Measurements from ENCODE around the gene DHCR7. TPM values are rescaled to one million over a fixed set of nuclear protein-coding genes. Genes with fewer than 3 reads are reported as not detected.
A peak's percentile ranks its signal among the peaks of the same experiment; 100 is the strongest.
"Not testable (repeated sequence)": the region's sequence is repeated elsewhere in the genome, so short reads cannot be mapped to it uniquely, and the experiment has no call there.

DHCR7 gene
- total and polyA plus RNA-seq, 9 donors, result 5.7 to 18.8 (median 14.6) TPM

DNA sequence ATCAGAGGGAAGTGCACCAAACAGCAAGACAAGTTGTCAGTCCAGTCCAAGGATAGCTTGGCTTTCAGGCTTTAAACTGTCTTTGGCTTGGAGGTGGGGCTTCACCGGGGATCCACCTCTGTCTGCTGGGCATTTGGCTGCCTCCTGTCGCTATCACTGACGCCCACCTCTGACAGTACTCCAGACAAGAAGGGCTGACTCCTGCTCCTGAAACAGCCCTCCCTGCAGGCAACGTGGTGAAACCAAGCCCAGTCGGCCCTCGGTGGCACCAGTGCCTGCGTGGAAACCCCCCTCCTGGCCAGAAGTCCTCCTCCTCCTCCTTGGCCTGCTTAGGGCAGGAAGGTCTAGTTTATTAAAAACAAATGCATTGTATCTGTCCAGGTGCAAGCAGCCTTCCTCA is 16.9 kb downstream of the DHCR7 start:
- Histone ChIP-seq H3K27me3 (ENCODE audit: control insufficient read depth, insufficient read depth, low read length) (no peaks in the 10 kb centered on the region), H3K9me3 (replicated peaks; ENCODE audit: control insufficient read depth, low read depth, low read length) (no peaks in the 10 kb centered on the region), H3K4me3 (ENCODE audit: low read length) (no peak overlapping the region), H3K4me1 (ENCODE audit: control insufficient read depth, insufficient read depth, low read length) (peaks cover 6% of the 10 kb centered on the region), H3K27ac (ENCODE audit: low read length) (no peak overlapping the region), H3K36me3 (ENCODE audit: control insufficient read depth, insufficient read depth, low read length) (peaks cover 9% of the 10 kb centered on the region)
- no peak for DNase-seq
- WGBS (ENCODE audit: insufficient coverage), result 50% methylated on average over 7 of the region's 7 CpGs

DNA sequence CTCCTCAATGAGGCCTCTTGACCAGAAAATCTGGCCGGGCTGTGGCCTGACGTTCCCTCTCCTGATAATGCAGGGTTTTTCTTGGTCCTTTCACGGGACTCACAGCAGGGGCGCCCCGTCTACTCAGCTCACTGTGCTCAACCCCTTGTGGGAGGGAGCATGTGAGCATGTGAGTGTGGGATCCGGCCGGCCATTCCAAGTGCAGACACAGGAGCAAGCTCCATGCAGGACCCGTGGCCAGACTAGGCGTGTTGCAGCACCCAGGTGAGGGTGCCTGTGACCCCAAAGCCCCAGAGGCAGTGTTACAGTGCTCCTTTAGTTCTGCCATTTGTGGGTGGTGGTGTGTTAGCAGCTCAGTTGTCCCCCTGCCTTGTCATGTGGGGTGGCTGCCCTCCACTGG is 18.0 kb downstream of the DHCR7 start:
- Histone ChIP-seq H3K27me3 (ENCODE audit: control insufficient read depth, insufficient read depth, low read length) (no peaks in the 10 kb centered on the region), H3K4me1 (ENCODE audit: control insufficient read depth, insufficient read depth, low read length) (peaks cover 6% of the 10 kb centered on the region), H3K9me3 (replicated peaks; ENCODE audit: control insufficient read depth, low read depth, low read length) (no peaks in the 10 kb centered on the region), H3K27ac (ENCODE audit: low read length) (no peak overlapping the region), H3K36me3 (ENCODE audit: control insufficient read depth, insufficient read depth, low read length) (peaks cover 3% of the 10 kb centered on the region), H3K4me3 (ENCODE audit: low read length) (no peak overlapping the region)
- no peak for DNase-seq
- 86% methylated on average over 7 of the region's 9 CpGs for WGBS (ENCODE audit: insufficient coverage)

GRCh38 chr11:71429701-71430100 is 18.5 kb downstream of the DHCR7 start:
- no peak overlapping the region for H3K4me3 ChIP-seq (ENCODE audit: low read length)
- DNase-seq, result no peak
- WGBS (ENCODE audit: insufficient coverage), result 84% methylated on average over 4 of the region's 6 CpGs
- H3K27ac ChIP-seq (ENCODE audit: low read length), result no peak overlapping the region
- H3K9me3 ChIP-seq (replicated peaks; ENCODE audit: control insufficient read depth, low read depth, low read length), result no peaks in the 10 kb centered on the region
- H3K27me3 ChIP-seq (ENCODE audit: control insufficient read depth, insufficient read depth, low read length), result no peaks in the 10 kb centered on the region
- H3K36me3 ChIP-seq (ENCODE audit: control insufficient read depth, insufficient read depth, low read length), result no peaks in the 10 kb centered on the region
- H3K4me1 ChIP-seq (ENCODE audit: control insufficient read depth, insufficient read depth, low read length), result peaks cover 6% of the 10 kb centered on the region

- no peak overlapping the region for H3K4me3 ChIP-seq (ENCODE audit: low read length)
- DNase-seq, result peak; percentile 25
- no peaks in the 10 kb centered on the region for H3K36me3 ChIP-seq (ENCODE audit: control insufficient read depth, insufficient read depth, low read length)
- H3K4me1 ChIP-seq (ENCODE audit: control insufficient read depth, insufficient read depth, low read length), result peaks cover 4% of the 10 kb centered on the region
- WGBS (ENCODE audit: insufficient coverage), result 73% methylated on average over 6 of the region's 7 CpGs
- no peaks in the 10 kb centered on the region for H3K9me3 ChIP-seq (replicated peaks; ENCODE audit: control insufficient read depth, low read depth, low read length)
- H3K27ac ChIP-seq (ENCODE audit: low read length), result no peak overlapping the region
- H3K27me3 ChIP-seq (ENCODE audit: control insufficient read depth, insufficient read depth, low read length), result no peaks in the 10 kb centered on the region
Observed at GRCh38 chr11:71428861-71429435, 19.2 kb downstream of the DHCR7 start.

DNA sequence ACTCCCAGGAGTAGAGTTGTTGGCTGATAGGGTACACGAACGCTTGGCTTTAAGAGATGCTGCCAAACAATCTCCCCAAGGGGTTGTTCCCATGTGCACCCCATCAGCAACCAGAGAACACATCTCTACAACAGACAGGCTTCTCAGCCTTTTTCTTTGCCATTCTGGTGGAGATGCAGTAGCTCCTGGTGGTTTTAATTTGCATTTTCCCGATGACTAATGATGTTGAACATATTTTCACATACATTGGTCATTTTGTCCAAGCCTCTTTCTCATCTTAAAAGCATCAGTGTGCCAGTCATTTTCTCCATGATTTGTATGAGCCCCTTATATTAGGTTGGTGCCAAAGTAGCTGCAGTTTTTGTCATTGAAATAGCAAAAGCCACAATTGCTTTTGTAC is 21.8 kb downstream of the DHCR7 start:
- H3K4me1 ChIP-seq (ENCODE audit: control insufficient read depth, insufficient read depth, low read length), result no peaks in the 10 kb centered on the region
- H3K9me3 ChIP-seq (replicated peaks; ENCODE audit: control insufficient read depth, low read depth, low read length), result no peaks in the 10 kb centered on the region
- H3K36me3 ChIP-seq (ENCODE audit: control insufficient read depth, insufficient read depth, low read length), result no peaks in the 10 kb centered on the region
- DNase-seq, result no peak
- H3K27me3 ChIP-seq (ENCODE audit: control insufficient read depth, insufficient read depth, low read length), result no peaks in the 10 kb centered on the region
- H3K4me3 ChIP-seq (ENCODE audit: low read length), result no peak overlapping the region
- H3K27ac ChIP-seq (ENCODE audit: low read length), result no peak overlapping the region
- no CpG with 5 or more reads among the region's 3 CpGs for WGBS (ENCODE audit: insufficient coverage)

DNA sequence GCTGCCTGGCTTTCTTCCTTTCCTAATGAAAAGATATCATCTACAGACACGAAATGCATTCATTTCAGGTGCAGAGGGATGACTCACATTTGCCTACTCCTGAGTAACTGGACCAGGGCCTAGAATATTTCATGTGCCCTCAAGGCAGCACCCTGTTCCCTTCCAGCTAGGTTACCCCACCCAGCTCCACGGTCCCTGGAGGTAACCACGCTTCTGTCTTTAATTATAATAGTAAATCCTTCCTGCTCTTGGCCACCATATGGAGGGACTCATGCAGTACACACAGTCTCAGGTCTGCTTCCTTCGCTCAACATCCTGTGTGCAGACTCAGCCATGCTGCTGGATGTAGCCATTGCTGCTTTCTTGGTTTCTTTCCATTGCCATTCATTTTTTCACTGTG is 22.3 kb downstream of the DHCR7 start:
- DNase-seq, result no peak
- Histone ChIP-seq H3K36me3 (ENCODE audit: control insufficient read depth, insufficient read depth, low read length) (no peaks in the 10 kb centered on the region), H3K9me3 (replicated peaks; ENCODE audit: control insufficient read depth, low read depth, low read length) (no peaks in the 10 kb centered on the region), H3K27ac (ENCODE audit: low read length) (no peak overlapping the region), H3K4me1 (ENCODE audit: control insufficient read depth, insufficient read depth, low read length) (no peaks in the 10 kb centered on the region), H3K4me3 (ENCODE audit: low read length) (no peak overlapping the region), H3K27me3 (ENCODE audit: control insufficient read depth, insufficient read depth, low read length) (no peaks in the 10 kb centered on the region)
- WGBS (ENCODE audit: insufficient coverage), result 67% methylated on average over 1 of the region's 4 CpGs

- 88% methylated on average over 2 of the region's 2 CpGs for WGBS (ENCODE audit: insufficient coverage)
- Histone ChIP-seq H3K9me3 (replicated peaks; ENCODE audit: control insufficient read depth, low read depth, low read length) (no peaks in the 10 kb centered on the region), H3K27me3 (ENCODE audit: control insufficient read depth, insufficient read depth, low read length) (no peaks in the 10 kb centered on the region), H3K36me3 (ENCODE audit: control insufficient read depth, insufficient read depth, low read length) (no peaks in the 10 kb centered on the region), H3K4me1 (ENCODE audit: control insufficient read depth, insufficient read depth, low read length) (no peaks in the 10 kb centered on the region), H3K4me3 (ENCODE audit: low read length) (no peak overlapping the region), H3K27ac (ENCODE audit: low read length) (no peak overlapping the region)
- DNase-seq, result no peak
Observed at GRCh38 chr11:71425409-71425808, 22.8 kb downstream of the DHCR7 start.

GRCh38 chr11:71423181-71423790 is 24.9 kb downstream of the DHCR7 start:
- Histone ChIP-seq H3K36me3 (ENCODE audit: control insufficient read depth, insufficient read depth, low read length) (no peaks in the 10 kb centered on the region), H3K4me1 (ENCODE audit: control insufficient read depth, insufficient read depth, low read length) (peaks cover 11% of the 10 kb centered on the region), H3K4me3 (ENCODE audit: low read length) (no peak overlapping the region), H3K27me3 (ENCODE audit: control insufficient read depth, insufficient read depth, low read length) (no peaks in the 10 kb centered on the region), H3K9me3 (replicated peaks; ENCODE audit: control insufficient read depth, low read depth, low read length) (no peaks in the 10 kb centered on the region), H3K27ac (ENCODE audit: low read length) (no peak overlapping the region)
- 100% methylated on average over 1 of the region's 7 CpGs for WGBS (ENCODE audit: insufficient coverage)
- no peak for DNase-seq

GRCh38 chr11:71422318-71422717 is 25.9 kb downstream of the DHCR7 start:
- H3K36me3 ChIP-seq (ENCODE audit: control insufficient read depth, insufficient read depth, low read length); H3K9me3 ChIP-seq (replicated peaks; ENCODE audit: control insufficient read depth, low read depth, low read length); H3K27ac ChIP-seq (ENCODE audit: low read length); H3K4me3 ChIP-seq (ENCODE audit: low read length); DNase-seq; H3K27me3 ChIP-seq (ENCODE audit: control insufficient read depth, insufficient read depth, low read length): not testable (repeated sequence)
- 86% methylated on average over 1 of the region's 3 CpGs for WGBS (ENCODE audit: insufficient coverage)
- peaks cover 13% of the 10 kb centered on the region for H3K4me1 ChIP-seq (ENCODE audit: control insufficient read depth, insufficient read depth, low read length)

DNA sequence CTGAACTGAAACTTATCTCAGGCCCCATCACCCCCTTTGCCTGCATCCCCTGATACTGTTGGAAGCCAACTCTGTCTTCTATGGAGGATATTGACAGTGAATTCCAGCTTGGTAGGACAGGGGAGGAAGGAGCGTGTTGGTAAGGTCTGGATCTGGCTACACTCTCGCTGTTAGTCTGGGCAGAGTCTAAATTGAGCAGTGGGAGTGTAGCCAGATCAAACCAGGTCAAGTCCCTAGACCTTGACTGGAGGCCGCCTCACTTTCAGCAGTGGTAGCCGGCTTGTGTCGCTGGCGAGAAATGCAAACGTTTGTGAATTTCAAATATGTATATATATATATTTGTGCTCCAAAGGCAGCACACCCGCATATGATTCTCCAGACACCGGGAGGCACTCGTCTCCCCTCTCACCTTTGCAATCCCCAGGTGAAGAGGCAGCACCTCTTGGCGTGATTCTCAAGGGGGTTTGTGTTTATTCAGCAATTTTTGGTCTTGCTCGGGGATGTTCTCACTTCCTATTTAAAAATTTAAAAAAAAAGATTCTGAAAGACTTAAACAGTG is 26.7 kb downstream of the DHCR7 start:
- no peaks in the 10 kb centered on the region for H3K36me3 ChIP-seq (ENCODE audit: control insufficient read depth, insufficient read depth, low read length)
- no peak for DNase-seq
- no peaks in the 10 kb centered on the region for H3K9me3 ChIP-seq (replicated peaks; ENCODE audit: control insufficient read depth, low read depth, low read length)
- H3K27me3 ChIP-seq (ENCODE audit: control insufficient read depth, insufficient read depth, low read length), result no peaks in the 10 kb centered on the region
- WGBS (ENCODE audit: insufficient coverage), result 86% methylated on average over 2 of the region's 12 CpGs
- H3K4me3 ChIP-seq (ENCODE audit: low read length), result no peak overlapping the region
- peaks cover 14% of the 10 kb centered on the region for H3K4me1 ChIP-seq (ENCODE audit: control insufficient read depth, insufficient read depth, low read length)
- H3K27ac ChIP-seq (ENCODE audit: low read length), result no peak overlapping the region
